ENCODE measurements around the gene PCDHGA11.

Gene PCDHGA11

GRCh38 chr5:141389153-141390042 is 31.5 kb upstream of the PCDHGA11 start:
- Histone ChIP-seq H3K79me1 (replicated peaks; ENCODE audit: low read length, poor library complexity, severe bottlenecking) (peaks cover 22% of the 10 kb centered on the region), H2AFZ (ENCODE audit: low read depth, low read length) (no peak overlapping the region), H3K36me3 (ENCODE audit: control insufficient read depth in 1 of 2, insufficient read depth in 2 of 2, low read depth in 1 of 2, low read length in 2 of 2) (peaks cover 0 to 27% of the 10 kb centered on the region in 2 experiments), H3K9me3 (ENCODE audit: control insufficient read depth, low read length) (peaks cover 61% of the 10 kb centered on the region), H2AK5ac (ENCODE audit: low read length, severe bottlenecking) (no peak overlapping the region), H2BK120ac (ENCODE audit: low read depth, low read length) (no peak overlapping the region), H4K91ac (ENCODE audit: low read length) (no peak overlapping the region), H2BK12ac (ENCODE audit: low read length in 2 of 2) (no peak overlapping the region), H3K27ac (ENCODE audit: low read length, poor library complexity, severe bottlenecking) (no peak overlapping the region), H3K9ac (ENCODE audit: low read length) (no peak overlapping the region), H2BK5ac (ENCODE audit: low read depth, low read length, poor library complexity, severe bottlenecking) (no peak overlapping the region), H3K4me2 (ENCODE audit: low read length, poor library complexity, severe bottlenecking) (no peak overlapping the region), H3K27me3 (ENCODE audit: control insufficient read depth in 1 of 2, insufficient read depth in 1 of 2, low read length in 2 of 2) (no peaks in the 10 kb centered on the region), H3K23ac (ENCODE audit: low read length in 2 of 2) (no peak overlapping the region), H3K18ac (ENCODE audit: low read depth in 1 of 2, low read length in 2 of 2) (no peak overlapping the region), H3K4me3 (ENCODE audit: insufficient read depth in 1 of 2, low read depth in 1 of 2, low read length in 2 of 2) (peak overlapping the region in 1 of 2 experiments; percentile 59), H3K14ac (ENCODE audit: low read length in 2 of 2) (no peak overlapping the region), H4K8ac (ENCODE audit: low read length) (no peak overlapping the region), H3K4me1 (ENCODE audit: control insufficient read depth, insufficient read depth, low read depth, low read length) (peaks cover 3% of the 10 kb centered on the region), H3K4ac (ENCODE audit: low read depth in 1 of 2, low read length in 2 of 2) (no peak overlapping the region), H2BK15ac (ENCODE audit: low read depth, poor library complexity, severe bottlenecking) (no peak overlapping the region)
- 98% methylated on average over 77 of the region's 77 CpGs for WGBS
- no peak for DNase-seq

GRCh38 chr5:141392429-141393198 is 28.2 kb upstream of the PCDHGA11 start, which contains the start of gene PCDHGA8:
PCDHGA8 (plus strand) TSS chr5:141392633; CDS start chr5:141392814, 181 bp downstream.
- Histone ChIP-seq H3K4ac (ENCODE audit: low read depth in 1 of 2, low read length in 2 of 2) (no peak within 1 kb of the TSS), H3K27me3 (ENCODE audit: control insufficient read depth in 1 of 2, insufficient read depth in 1 of 2, low read length in 2 of 2) (no peaks in the 10 kb centered on the region), H2AFZ (ENCODE audit: low read depth, low read length) (no peak within 1 kb of the TSS), H4K91ac (ENCODE audit: low read length) (no peak within 1 kb of the TSS), H3K23ac (ENCODE audit: low read length in 2 of 2) (no peak within 1 kb of the TSS), H3K14ac (ENCODE audit: low read length in 2 of 2) (no peak within 1 kb of the TSS), H3K9ac (ENCODE audit: low read length) (no peak within 1 kb of the TSS), H3K27ac (ENCODE audit: low read length, poor library complexity, severe bottlenecking) (no peak within 1 kb of the TSS), H4K8ac (ENCODE audit: low read length) (no peak within 1 kb of the TSS), H3K36me3 (ENCODE audit: control insufficient read depth in 1 of 2, insufficient read depth in 2 of 2, low read depth in 1 of 2, low read length in 2 of 2) (peaks cover 0 to 32% of the 10 kb centered on the region in 2 experiments), H3K9me3 (ENCODE audit: control insufficient read depth, low read length) (peaks cover 68% of the 10 kb centered on the region), H2BK5ac (ENCODE audit: low read depth, low read length, poor library complexity, severe bottlenecking) (no peak within 1 kb of the TSS), H2BK12ac (ENCODE audit: low read length in 2 of 2) (no peak within 1 kb of the TSS), H2AK5ac (ENCODE audit: low read length, severe bottlenecking) (no peak within 1 kb of the TSS), H3K4me3 (ENCODE audit: insufficient read depth in 1 of 2, low read depth in 1 of 2, low read length in 2 of 2) (peak within 1 kb of the TSS in 1 of 2 experiments; percentile 61), H3K4me2 (ENCODE audit: low read length, poor library complexity, severe bottlenecking) (peak within 1 kb of the TSS; percentile 25), H3K79me1 (replicated peaks; ENCODE audit: low read length, poor library complexity, severe bottlenecking) (peaks cover 25% of the 10 kb centered on the region), H3K18ac (ENCODE audit: low read depth in 1 of 2, low read length in 2 of 2) (no peak within 1 kb of the TSS), H3K4me1 (ENCODE audit: control insufficient read depth, insufficient read depth, low read depth, low read length) (peaks cover 3% of the 10 kb centered on the region), H2BK15ac (ENCODE audit: low read depth, poor library complexity, severe bottlenecking) (no peak within 1 kb of the TSS), H2BK120ac (ENCODE audit: low read depth, low read length) (no peak within 1 kb of the TSS)
- 96% methylated on average over 37 of the region's 38 CpGs for WGBS
- no peak for DNase-seq

- H2BK12ac ChIP-seq (ENCODE audit: low read length in 2 of 2) = no peak overlapping the region
- 96% methylated on average over 21 of the region's 21 CpGs for WGBS
- H2AK5ac ChIP-seq (ENCODE audit: low read length, severe bottlenecking) = no peak overlapping the region
- no peak overlapping the region for H3K23ac ChIP-seq (ENCODE audit: low read length in 2 of 2)
- peaks cover 68% of the 10 kb centered on the region for H3K9me3 ChIP-seq (ENCODE audit: control insufficient read depth, low read length)
- peaks cover 3% of the 10 kb centered on the region for H3K4me1 ChIP-seq (ENCODE audit: control insufficient read depth, insufficient read depth, low read depth, low read length)
- no peak overlapping the region for H2AFZ ChIP-seq (ENCODE audit: low read depth, low read length)
- no peak overlapping the region for H3K4ac ChIP-seq (ENCODE audit: low read depth in 1 of 2, low read length in 2 of 2)
- no peak overlapping the region for H4K8ac ChIP-seq (ENCODE audit: low read length)
- no peak overlapping the region for H3K9ac ChIP-seq (ENCODE audit: low read length)
- no peak overlapping the region for H2BK5ac ChIP-seq (ENCODE audit: low read depth, low read length, poor library complexity, severe bottlenecking)
- peaks cover 0 to 32% of the 10 kb centered on the region in 2 experiments for H3K36me3 ChIP-seq (ENCODE audit: control insufficient read depth in 1 of 2, insufficient read depth in 2 of 2, low read depth in 1 of 2, low read length in 2 of 2)
- no peak overlapping the region for H4K91ac ChIP-seq (ENCODE audit: low read length)
- peak overlapping the region in 1 of 2 experiments; percentile 61 for H3K4me3 ChIP-seq (ENCODE audit: insufficient read depth in 1 of 2, low read depth in 1 of 2, low read length in 2 of 2)
- H3K27ac ChIP-seq (ENCODE audit: low read length, poor library complexity, severe bottlenecking) = no peak overlapping the region
- H3K4me2 ChIP-seq (ENCODE audit: low read length, poor library complexity, severe bottlenecking) = no peak overlapping the region
- no peak for DNase-seq
- H2BK120ac ChIP-seq (ENCODE audit: low read depth, low read length) = no peak overlapping the region
- no peaks in the 10 kb centered on the region for H3K27me3 ChIP-seq (ENCODE audit: control insufficient read depth in 1 of 2, insufficient read depth in 1 of 2, low read length in 2 of 2)
- no peak overlapping the region for H3K18ac ChIP-seq (ENCODE audit: low read depth in 1 of 2, low read length in 2 of 2)
- H2BK15ac ChIP-seq (ENCODE audit: low read depth, poor library complexity, severe bottlenecking) = no peak overlapping the region
- no peak overlapping the region for H3K14ac ChIP-seq (ENCODE audit: low read length in 2 of 2)
- peaks cover 24% of the 10 kb centered on the region for H3K79me1 ChIP-seq (replicated peaks; ENCODE audit: low read length, poor library complexity, severe bottlenecking)
Observed at GRCh38 chr5:141393267-141393666, 27.6 kb upstream of the PCDHGA11 start.

All from mesenchymal stem cell (in vitro differentiated cells and primary cell).